ENCODE results near the gene SETDB2. TPM values are rescaled to one million over a fixed set of nuclear protein-coding genes. Genes with fewer than 3 reads are reported as not detected.

Gene SETDB2, protein sequence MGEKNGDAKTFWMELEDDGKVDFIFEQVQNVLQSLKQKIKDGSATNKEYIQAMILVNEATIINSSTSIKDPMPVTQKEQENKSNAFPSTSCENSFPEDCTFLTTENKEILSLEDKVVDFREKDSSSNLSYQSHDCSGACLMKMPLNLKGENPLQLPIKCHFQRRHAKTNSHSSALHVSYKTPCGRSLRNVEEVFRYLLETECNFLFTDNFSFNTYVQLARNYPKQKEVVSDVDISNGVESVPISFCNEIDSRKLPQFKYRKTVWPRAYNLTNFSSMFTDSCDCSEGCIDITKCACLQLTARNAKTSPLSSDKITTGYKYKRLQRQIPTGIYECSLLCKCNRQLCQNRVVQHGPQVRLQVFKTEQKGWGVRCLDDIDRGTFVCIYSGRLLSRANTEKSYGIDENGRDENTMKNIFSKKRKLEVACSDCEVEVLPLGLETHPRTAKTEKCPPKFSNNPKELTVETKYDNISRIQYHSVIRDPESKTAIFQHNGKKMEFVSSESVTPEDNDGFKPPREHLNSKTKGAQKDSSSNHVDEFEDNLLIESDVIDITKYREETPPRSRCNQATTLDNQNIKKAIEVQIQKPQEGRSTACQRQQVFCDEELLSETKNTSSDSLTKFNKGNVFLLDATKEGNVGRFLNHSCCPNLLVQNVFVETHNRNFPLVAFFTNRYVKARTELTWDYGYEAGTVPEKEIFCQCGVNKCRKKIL
- 2.7 and 3.9 TPM in 2 replicates for total RNA-seq (2014; rRNA removed)
- Bru-seq, nascent RNA: percentile 59 among the genes with signal in this experiment
- BruChase-seq, experiment 1, labeled RNA remaining after a 6-hour chase: percentile 57 among the genes with signal in this experiment
- BruChase-seq, experiment 2, labeled RNA remaining after a 2-hour chase: percentile 58 among the genes with signal in this experiment
- long read RNA-seq, partial matches to known transcripts: 2 of 12 reads
- long read RNA-seq, other reads (novel, unspliced or antisense): 10 of 12 reads

GRCh38 chr13:49443704-49444523 lies at the start of gene SETDB2, which contains the start of gene CAB39L:
SETDB2 (plus strand) TSS chr13:49444274; CDS start chr13:49451894, 7,620 bp downstream.
CAB39L (minus strand) TSS chr13:49444064; CDS start chr13:49382910, 61,154 bp downstream.
- DNase-seq (peak; percentile 96), ATAC-seq (peak; percentile 92)
- Histone ChIP-seq H3K27me3 (ENCODE audit: low read length) (no peaks in the 10 kb centered on the region), H3K27ac (ENCODE audit: low read length) (peak within 1 kb of the TSS; percentile 79), H4K20me1 (ENCODE audit: low read length) (no peaks in the 10 kb centered on the region), H3K9me2 (replicated peaks; ENCODE audit: low read length) (no peaks in the 10 kb centered on the region), H3K4me3 (ENCODE audit: low read length) (peak within 1 kb of the TSS; percentile 85), H3K9me3 (ENCODE audit: low read length) (no peaks in the 10 kb centered on the region), H3K79me2 (ENCODE audit: low read length) (peaks cover 38% of the 10 kb centered on the region), H3F3A (ENCODE audit: low read length, unreplicated experiment) (no peaks in the 10 kb centered on the region), H3K4me1 (ENCODE audit: insufficient read depth, low read length) (peaks cover 47% of the 10 kb centered on the region), H2AFZ (ENCODE audit: low read length) (peak within 1 kb of the TSS; percentile 96), H3K36me3 (ENCODE audit: low read depth, low read length) (no peaks in the 10 kb centered on the region), H3K9ac (ENCODE audit: low read length) (peak within 1 kb of the TSS; percentile 77), H3K4me2 (ENCODE audit: low read length) (peak within 1 kb of the TSS; percentile 99)
- CTCF ChIA-PET: interaction anchor here (0.6 to 0.7 kb wide), 2 partner anchors 47 to 124 kb away, joined by 3 to 5 read pairs; no protein-coding TSS in a partner anchor
- BruUV-seq (replicated peaks): no TSS peak
- intact Hi-C loops (cut with micrococcal nuclease): loop anchor here (1.0 to 2.0 kb wide), 2 partner anchors 51 to 163 kb away; partner anchors contain the start of gene PHF11
- POLR2A ChIA-PET (ENCODE audit: unreplicated experiment): interaction anchor here (0.5 to 0.6 kb wide), 3 partner anchors 26 to 301 kb away, joined by 3 to 4 read pairs (median 3); no protein-coding TSS in a partner anchor
- TF ChIP-seq EZH2phosphoT487 (IDR thresholded peaks at IDR 0.05; ENCODE audit: borderline replicate concordance, low read length) (no peak), EZH2 (IDR thresholded peaks at IDR 0.05; ENCODE audit: low read length, unreplicated experiment) (no peak)
- TF ChIP-seq, protein P1, sequence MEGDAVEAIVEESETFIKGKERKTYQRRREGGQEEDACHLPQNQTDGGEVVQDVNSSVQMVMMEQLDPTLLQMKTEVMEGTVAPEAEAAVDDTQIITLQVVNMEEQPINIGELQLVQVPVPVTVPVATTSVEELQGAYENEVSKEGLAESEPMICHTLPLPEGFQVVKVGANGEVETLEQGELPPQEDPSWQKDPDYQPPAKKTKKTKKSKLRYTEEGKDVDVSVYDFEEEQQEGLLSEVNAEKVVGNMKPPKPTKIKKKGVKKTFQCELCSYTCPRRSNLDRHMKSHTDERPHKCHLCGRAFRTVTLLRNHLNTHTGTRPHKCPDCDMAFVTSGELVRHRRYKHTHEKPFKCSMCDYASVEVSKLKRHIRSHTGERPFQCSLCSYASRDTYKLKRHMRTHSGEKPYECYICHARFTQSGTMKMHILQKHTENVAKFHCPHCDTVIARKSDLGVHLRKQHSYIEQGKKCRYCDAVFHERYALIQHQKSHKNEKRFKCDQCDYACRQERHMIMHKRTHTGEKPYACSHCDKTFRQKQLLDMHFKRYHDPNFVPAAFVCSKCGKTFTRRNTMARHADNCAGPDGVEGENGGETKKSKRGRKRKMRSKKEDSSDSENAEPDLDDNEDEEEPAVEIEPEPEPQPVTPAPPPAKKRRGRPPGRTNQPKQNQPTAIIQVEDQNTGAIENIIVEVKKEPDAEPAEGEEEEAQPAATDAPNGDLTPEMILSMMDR (conservative IDR thresholded peaks at IDR 0.05; ENCODE audit: low read depth, low read length): no peak; the same call in 1 of the 2 replicates

DNA sequence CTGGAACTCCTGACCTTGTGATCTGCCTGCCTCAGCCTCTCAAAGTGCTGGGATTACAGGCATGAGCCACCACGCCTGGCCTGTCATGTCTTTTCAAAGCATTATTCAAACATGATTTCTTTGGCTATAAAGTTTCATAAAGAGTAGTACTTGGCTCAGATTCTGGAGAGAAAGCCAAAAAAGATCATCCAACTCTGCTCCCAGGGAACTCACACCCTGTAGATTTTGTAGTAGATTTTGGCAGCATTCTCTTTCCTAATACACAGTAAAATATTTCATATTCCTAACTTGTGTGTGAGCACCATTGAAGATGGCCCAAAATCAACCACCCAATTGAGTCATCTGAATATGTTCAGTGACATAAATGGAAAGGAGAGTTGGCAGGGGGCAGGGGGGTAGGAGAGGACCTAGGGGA lies 48.6 kb upstream of the SETDB2 start:
- Histone ChIP-seq H3F3A (ENCODE audit: low read length, unreplicated experiment) (no peaks in the 10 kb centered on the region), H3K4me3 (ENCODE audit: low read length) (no peak overlapping the region), H3K4me1 (ENCODE audit: insufficient read depth, low read length) (peaks cover 11% of the 10 kb centered on the region), H2AFZ (ENCODE audit: low read length) (no peak overlapping the region), H3K9ac (ENCODE audit: low read length) (no peak overlapping the region), H3K36me3 (ENCODE audit: low read depth, low read length) (no peaks in the 10 kb centered on the region), H3K9me2 (replicated peaks; ENCODE audit: low read length) (no peaks in the 10 kb centered on the region), H3K27ac (ENCODE audit: low read length) (no peak overlapping the region), H3K9me3 (ENCODE audit: low read length) (no peaks in the 10 kb centered on the region), H3K4me2 (ENCODE audit: low read length) (no peak overlapping the region), H4K20me1 (ENCODE audit: low read length) (no peaks in the 10 kb centered on the region), H3K27me3 (ENCODE audit: low read length) (no peaks in the 10 kb centered on the region), H3K79me2 (ENCODE audit: low read length) (no peaks in the 10 kb centered on the region)
- DNase-seq (no peak), ATAC-seq (peak; percentile 38)
- ChIA-PET POLR2A (ENCODE audit: unreplicated experiment) (no interaction called here), CTCF (no interaction called here)
- TF ChIP-seq, protein P1 (conservative IDR thresholded peaks at IDR 0.05; ENCODE audit: low read depth, low read length): no peak
- no TSS peak for BruUV-seq (replicated peaks)
- intact Hi-C loops (cut with micrococcal nuclease): no loop called here

Measured in PC-3 (cell line).